GM12874 (cell line): ENCODE results near the gene EIF4B.

Experiments
- CTCF ChIP-seq: IDR thresholded peaks from 2 replicates; pipeline ENCODE4 v1.5.1; 2011; ENCODE audit warnings: low read depth, mild to moderate bottlenecking, control low read depth, low read length, moderate library complexity; ENCODE audit not compliant: insufficient read depth

EIF4B gene

DNA sequence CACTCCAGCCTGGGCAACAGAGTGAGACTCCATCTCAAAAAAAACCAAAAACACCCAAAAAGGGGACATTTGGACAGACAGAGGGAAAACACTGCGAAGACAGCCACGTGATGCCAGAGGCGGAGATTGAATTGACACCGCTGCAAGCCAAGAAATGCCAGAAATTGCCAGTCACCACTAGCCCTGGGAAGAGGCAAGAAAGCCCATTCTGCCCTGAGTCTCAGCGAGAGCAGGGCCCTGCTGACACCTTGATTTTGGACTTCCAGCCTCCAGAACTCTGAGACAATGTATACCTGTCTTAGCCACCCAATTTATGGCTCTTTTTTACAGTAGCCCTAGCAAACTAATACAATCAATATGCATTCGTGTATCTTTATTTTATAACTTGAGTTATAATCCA lies 83.8 kb downstream of the EIF4B start:
- no peak for TF ChIP-seq CTCF

GRCh38 chr12:53090554-53090953 lies 84.3 kb downstream of the EIF4B start:
- no peak for TF ChIP-seq CTCF

DNA sequence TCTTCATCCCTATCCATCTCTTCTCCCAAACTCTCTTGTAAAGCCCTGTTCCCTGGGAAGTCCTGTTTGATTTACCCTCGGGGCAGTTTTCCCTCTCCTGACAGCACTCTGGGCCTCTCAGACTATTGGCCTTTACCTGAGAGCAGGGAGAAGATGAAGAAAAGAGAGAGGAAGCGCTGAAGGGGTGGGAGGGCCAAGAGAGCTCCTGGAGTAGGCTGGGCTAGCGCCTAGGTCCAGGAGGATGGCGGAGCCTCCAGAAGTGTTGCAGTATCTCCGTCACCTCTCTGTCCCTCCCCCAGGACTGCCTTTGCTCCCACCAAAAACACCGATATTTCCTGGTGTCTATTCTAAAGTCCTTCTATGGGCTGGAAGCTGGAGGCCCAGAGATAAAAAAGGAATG lies 85.5 kb downstream of the EIF4B start:
- no peak for TF ChIP-seq CTCF
